Pancreas (tissue), 10 donors: ENCODE results near the gene DOCK4. TPM values are rescaled to one million over a fixed set of nuclear protein-coding genes. Genes with fewer than 3 reads are reported as not detected.

Experiments
- ATAC-seq, 4 donors: fragments of 200-7000 bp; cut with Tn5 transposase; one replicate each; pipeline versions ENCODE4 v1.8.0 to v1.9.1; 2020; ENCODE audit warnings: mild to moderate bottlenecking in 4 of 4, moderate library complexity in 4 of 4
- DNase-seq, 6 donors: peaks; one replicate each; pipeline ENCODE4 v3.0.0-alpha.2; 2020
- FAIRE-seq: peaks from 2 replicates; lab custom pipeline; 2012; peaks lifted over from hg19 to GRCh38; lab: Jason Lieb, UNC
- H3K27ac ChIP-seq, 4 donors: fragments of 200-600 bp; sonication (generic); 1 replicate in 3 of 4; 2 replicates in 1 of 4; pipeline versions ENCODE4 v1.5.0 to v1.8.0; 2020
- H3K27me3 ChIP-seq, 4 donors: fragments of 200-600 bp; one replicate each; pipeline ENCODE4 v1.8.0; 2021
- H3K36me3 ChIP-seq, 3 donors: fragments of 200-600 bp; sonication (generic) in 1 of 3; one replicate each; pipeline versions ENCODE4 v1.5.0 to v1.8.0; 2020 to 2021
- H3K4me1 ChIP-seq, 3 donors: fragments of 200-600 bp; one replicate each; pipeline ENCODE4 v1.8.0; 2021
- H3K4me3 ChIP-seq, 4 donors: fragments of 200-600 bp; sonication (generic) in 2 of 4; one replicate each; pipeline versions ENCODE4 v1.5.0 to v1.8.0; 2020 to 2021
- H3K9me3 ChIP-seq, 4 donors: fragments of 200-600 bp; one replicate each; pipeline ENCODE4 v1.8.0; 2021
- CTCF ChIP-seq, 4 donors: fragments of 200-600 bp; sonication (generic) in 3 of 4; IDR thresholded peaks; one replicate each; pipeline versions ENCODE4 v1.5.0 to v1.8.0; 2021; ENCODE audit warnings: antibody characterized with exemption in 4 of 4
- WGBS, 2 donors: extraction: QIAGEN DNeasy Blood & Tissue Kit; methylation state at CpG; one replicate each; pipeline ENCODE4 v1.1.7; 2013; 5-methylcytosine and 5-hydroxymethylcytosine counted together
- intact Hi-C, 3 donors: fragments of 100-400 bp; cut with DNase I; formaldehyde crosslinking; loops; one replicate each; pipeline versions ENCODE4 v1.11.1 to v1.14.2; 2022
- polyA plus RNA-seq, 2 donors: library from polyadenylated mRNA; stranded (reverse); fragments of 200-250 nt; gene quantifications; one replicate each; pipeline ENCODE4 v1.2.3, GENCODE V29; 2013
- total RNA-seq, 6 donors: library from RNA; stranded (reverse); fragmentation: NEBNext Ultra II Directional in 4 of 6; extraction: Animal tissue kit (Norgen Biotek cat#: 25700) in 4 of 6; gene quantifications; one replicate each; pipeline versions ENCODE4 v1.2.1 to v1.2.4, GENCODE V29; 2021 to 2023
- donor health status: healthy with polysubstance abuse.
- donor health status: DM: no; HTN: no; CAD: no; lungs with moderate emphysema.
- donor health status: DM: no; HTN: no; CAD: no.
- donor health status: control.
- donor health status: control.
- donor health status: Bipolar disorder and iron deficiency.
- donor health status: DM: yes; HTN: yes; CAD: no.
- donor health status: DM: no; HTN: no; CAD: no.
- donor health status: DM: no; HTN: no; CAD: no.
- donor health status: DM: yes; HTN: yes; CAD: no.

Gene DOCK4
- total and polyA plus RNA-seq, 8 donors: 5.4 to 15.5 (median 6.1) TPM

- intact Hi-C loops: no loop called here
- H3K4me1 ChIP-seq: no peaks in the 10 kb centered on the region
- WGBS, 2 donors: 49 to 55% methylated on average over 6 of the region's 6 CpGs
- FAIRE-seq (no peak), DNase-seq (no peak), ATAC-seq (peak in 2 of 4 donors; percentile 18 to 40)
- H3K27ac ChIP-seq: peak overlapping the region in 1 of 4 donors; percentile 2
- no peak overlapping the region for H3K4me3 ChIP-seq
- no peaks in the 10 kb centered on the region for H3K27me3 ChIP-seq
- H3K36me3 ChIP-seq: no peaks in the 10 kb centered on the region
- no peak for TF ChIP-seq CTCF (IDR thresholded peaks at IDR 0.05)
- H3K9me3 ChIP-seq: no peaks in the 10 kb centered on the region
Measured at GRCh38 chr7:111765751-111766643, 440.2 kb downstream of the DOCK4 start.

GRCh38 chr7:111763221-111763801 is 442.9 kb downstream of the DOCK4 start:
- H3K4me1 ChIP-seq: no peaks in the 10 kb centered on the region
- ATAC-seq: peak; percentile 61 to 92 (median 87)
- FAIRE-seq: peak; percentile 72
- no peak overlapping the region for H3K4me3 ChIP-seq
- peaks cover 0 to 5% (median 0%) of the 10 kb centered on the region in 3 donors for H3K36me3 ChIP-seq
- H3K27ac ChIP-seq: no peak overlapping the region
- 10 to 17% methylated on average over 3 of the region's 3 CpGs for WGBS, 2 donors
- intact Hi-C loops: no loop called here
- no peaks in the 10 kb centered on the region for H3K9me3 ChIP-seq
- no peak for DNase-seq
- TF ChIP-seq CTCF (IDR thresholded peaks at IDR 0.05): peak; percentile 12 to 48 (median 40)
- no peaks in the 10 kb centered on the region for H3K27me3 ChIP-seq

DNA sequence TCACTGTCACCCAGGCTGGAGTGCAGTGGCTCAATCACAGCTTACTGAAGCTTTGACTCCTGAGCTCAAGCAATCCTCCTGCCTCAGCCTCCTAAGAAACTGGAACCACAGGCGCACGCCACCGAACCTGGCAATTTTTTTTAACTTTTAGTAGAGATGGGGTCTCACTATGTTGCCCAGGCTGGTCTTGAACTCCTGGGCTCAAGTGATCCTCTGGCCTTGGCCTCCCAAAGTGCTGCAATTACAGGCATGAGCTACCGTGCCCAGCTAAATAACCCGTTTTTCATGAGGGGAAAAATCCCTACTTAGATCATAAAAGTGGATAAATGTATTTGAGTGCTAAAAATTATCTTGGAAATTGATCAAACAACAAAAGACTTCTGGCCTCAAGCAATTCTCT is 443.4 kb downstream of the DOCK4 start:
- intact Hi-C loops: no loop called here
- FAIRE-seq (no peak), DNase-seq (no peak), ATAC-seq (no peak)
- no peak for TF ChIP-seq CTCF (IDR thresholded peaks at IDR 0.05)
- H3K4me1 ChIP-seq: no peaks in the 10 kb centered on the region
- WGBS, 2 donors: 40 to 53% methylated on average over 5 of the region's 5 CpGs
- H3K27ac ChIP-seq: no peak overlapping the region
- no peaks in the 10 kb centered on the region for H3K27me3 ChIP-seq
- peaks cover 0 to 5% (median 0%) of the 10 kb centered on the region in 3 donors for H3K36me3 ChIP-seq
- no peaks in the 10 kb centered on the region for H3K9me3 ChIP-seq
- H3K4me3 ChIP-seq: no peak overlapping the region

GRCh38 chr7:111762211-111762610 is 444.0 kb downstream of the DOCK4 start:
- no peaks in the 10 kb centered on the region for H3K9me3 ChIP-seq
- DNase-seq (no peak), FAIRE-seq (no peak), ATAC-seq (no peak)
- no peak overlapping the region for H3K4me3 ChIP-seq
- no peak for TF ChIP-seq CTCF (IDR thresholded peaks at IDR 0.05)
- no peaks in the 10 kb centered on the region for H3K27me3 ChIP-seq
- H3K27ac ChIP-seq: no peak overlapping the region
- H3K4me1 ChIP-seq: no peaks in the 10 kb centered on the region
- intact Hi-C loops: no loop called here
- peaks cover 0 to 5% (median 0%) of the 10 kb centered on the region in 3 donors for H3K36me3 ChIP-seq
